GM12865 (cell line): Measurements from ENCODE around the gene FAM53B.
A peak's percentile ranks its signal among the peaks of the same experiment; 100 is the strongest.

Experiments
- DNase-seq: peaks from one replicate; pipeline ENCODE4 v3.0.0; 2010; ENCODE audit warnings: low read depth
- H3K4me3 ChIP-seq: 2 replicates; pipeline ENCODE4 v1.5.1; 2011; ENCODE audit warnings: mild to moderate bottlenecking, low read depth, low read length, control low read depth
- CTCF ChIP-seq: IDR thresholded peaks from 2 replicates; pipeline ENCODE4 v1.5.1; 2011; ENCODE audit warnings: low read length, control low read depth, low read depth, inconsistent platforms; ENCODE audit not compliant: insufficient read depth; ENCODE audit errors: missing control alignments

FAM53B gene

GRCh38 chr10:124699471-124700292 is 44.5 kb downstream of the FAM53B start:
- no peak for TF ChIP-seq CTCF
- H3K4me3 ChIP-seq = no peak overlapping the region
- DNase-seq = no peak

- H3K4me3 ChIP-seq = no peak overlapping the region
- TF ChIP-seq CTCF = no peak
- no peak for DNase-seq
These were observed 45.4 kb downstream of the FAM53B start for GRCh38 chr10:124698545-124699469.

GRCh38 chr10:124697837-124698544 is 46.2 kb downstream of the FAM53B start:
- peak; percentile 72 for DNase-seq
- no peak for TF ChIP-seq CTCF
- H3K4me3 ChIP-seq = no peak overlapping the region; the same call in 1 of the 2 replicates

GRCh38 chr10:124697443-124697836 is 46.7 kb downstream of the FAM53B start:
- no peak for DNase-seq
- no peak for TF ChIP-seq CTCF
- peak overlapping the region; percentile 48 for H3K4me3 ChIP-seq

- H3K4me3 ChIP-seq = peak overlapping the region; percentile 48
- no peak for TF ChIP-seq CTCF
- peak; percentile 82 for DNase-seq
These were observed 47.5 kb downstream of the FAM53B start for GRCh38 chr10:124696446-124697392.

GRCh38 chr10:124695259-124695658 is 48.9 kb downstream of the FAM53B start:
- H3K4me3 ChIP-seq = no peak overlapping the region
- TF ChIP-seq CTCF = no peak
- no peak for DNase-seq
